Activated naive CD4-positive, alpha-beta T cell treated with Interleukin-2 at 50 U/mL for 16 hours (primary cell): ENCODE measurements around the gene EPSTI1.
A peak's percentile ranks its signal among the peaks of the same experiment; 100 is the strongest.
"Not testable (repeated sequence)": the region's sequence is repeated elsewhere in the genome, so short reads cannot be mapped to it uniquely, and the experiment has no call there.

ENCODE experiments used
- DNase-seq: peaks from one replicate; pipeline ENCODE4 v3.0.0-alpha.2; 2020

The EPSTI1 gene

DNA sequence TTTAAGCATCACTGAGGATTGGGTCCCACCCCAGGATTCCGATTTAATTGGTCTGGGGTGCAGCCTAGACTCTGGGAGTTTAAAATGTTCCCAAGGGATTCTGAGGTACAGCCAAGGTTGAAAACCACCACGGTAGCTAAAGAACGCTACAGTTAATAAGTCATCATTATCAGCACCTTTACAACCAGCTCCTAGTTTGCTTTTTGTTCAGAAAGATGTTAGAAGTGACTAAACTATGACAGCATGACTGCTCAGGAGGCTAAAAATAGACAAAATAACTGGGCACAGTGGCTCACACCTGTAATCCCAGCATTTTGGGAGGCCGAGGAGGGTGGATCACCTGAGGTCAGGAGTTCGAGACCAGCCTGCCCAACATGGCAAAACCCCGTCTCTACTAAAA, 11.7 kb upstream of the EPSTI1 start:
- no peak for DNase-seq

DNA sequence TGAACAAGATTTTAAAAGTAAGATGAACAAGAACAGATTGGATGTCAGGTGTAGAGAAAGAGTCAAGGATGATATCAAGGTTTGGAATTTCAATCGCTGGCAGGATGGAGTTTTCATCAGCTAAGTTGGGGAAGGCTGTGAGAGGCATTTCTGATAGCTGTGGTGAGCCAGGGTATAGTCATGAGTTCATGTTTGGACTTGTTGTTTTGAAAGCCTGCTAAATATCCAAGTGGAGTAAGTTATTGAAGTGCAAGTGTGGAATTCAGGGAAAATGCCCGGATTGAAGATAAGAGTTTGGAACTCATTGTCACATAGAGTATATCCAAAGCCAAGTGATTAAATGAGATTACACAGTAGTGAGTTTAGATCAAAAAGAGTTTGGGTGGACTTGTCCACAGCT, 11.0 kb upstream of the EPSTI1 start:
- no peak for DNase-seq

DNA sequence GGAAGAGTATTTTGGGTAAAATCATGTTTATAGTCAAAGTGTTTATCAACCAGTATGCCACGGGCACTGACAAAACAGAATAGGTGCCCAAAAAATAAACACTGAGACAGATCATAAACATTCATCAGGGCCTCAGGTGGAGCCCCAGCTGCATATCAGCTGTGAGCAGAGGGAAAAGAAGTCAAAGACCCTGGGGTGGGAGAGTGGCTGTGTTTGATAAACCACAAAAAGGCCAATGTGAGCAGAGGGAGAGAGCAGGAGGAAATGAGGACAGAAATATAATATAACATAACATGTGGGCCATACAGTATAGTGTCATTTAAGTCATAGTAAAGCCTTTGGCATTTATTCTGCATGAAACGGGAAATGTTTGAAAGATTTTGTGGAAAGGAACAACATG, 10.0 kb upstream of the EPSTI1 start:
- DNase-seq: no peak

DNA sequence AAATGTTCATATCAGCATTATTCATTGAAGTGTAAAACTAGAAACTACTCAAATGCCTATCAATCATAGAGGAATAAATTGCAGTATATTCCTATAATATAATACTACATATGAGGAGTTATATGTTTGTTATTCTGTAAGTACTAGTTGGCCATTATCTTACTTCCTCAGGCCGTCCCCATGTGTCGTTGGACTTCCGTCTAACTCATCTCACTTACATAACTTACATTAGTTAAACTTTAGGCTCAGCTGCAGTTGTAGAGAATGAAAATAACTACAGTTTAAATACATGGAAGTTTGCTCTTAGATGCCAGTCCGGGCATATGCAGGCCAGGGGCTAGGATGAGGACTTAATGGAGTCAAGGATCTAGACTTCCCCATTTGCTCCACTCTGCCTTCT, 8.6 kb upstream of the EPSTI1 start:
- DNase-seq: no peak

DNA sequence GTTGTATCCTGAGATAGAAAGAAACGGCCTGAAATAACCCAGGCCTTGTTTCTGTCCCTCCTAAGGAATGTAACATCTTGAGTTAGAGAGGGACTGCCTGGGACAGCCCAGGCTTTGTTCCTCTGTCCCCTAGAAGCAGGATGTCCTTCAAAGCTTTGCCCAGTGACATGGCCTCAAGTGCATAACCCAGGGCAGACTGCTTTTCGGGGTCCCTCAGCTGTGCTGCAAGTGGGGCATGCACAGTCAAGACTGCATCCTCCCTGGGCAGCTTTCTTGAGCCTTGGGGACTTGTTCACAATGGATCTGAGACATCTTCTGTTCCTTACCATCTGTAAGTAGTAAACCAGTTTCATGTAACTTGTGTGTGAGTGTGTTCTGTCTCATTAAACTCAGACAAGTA, 7.5 kb upstream of the EPSTI1 start:
- no peak for DNase-seq

DNA sequence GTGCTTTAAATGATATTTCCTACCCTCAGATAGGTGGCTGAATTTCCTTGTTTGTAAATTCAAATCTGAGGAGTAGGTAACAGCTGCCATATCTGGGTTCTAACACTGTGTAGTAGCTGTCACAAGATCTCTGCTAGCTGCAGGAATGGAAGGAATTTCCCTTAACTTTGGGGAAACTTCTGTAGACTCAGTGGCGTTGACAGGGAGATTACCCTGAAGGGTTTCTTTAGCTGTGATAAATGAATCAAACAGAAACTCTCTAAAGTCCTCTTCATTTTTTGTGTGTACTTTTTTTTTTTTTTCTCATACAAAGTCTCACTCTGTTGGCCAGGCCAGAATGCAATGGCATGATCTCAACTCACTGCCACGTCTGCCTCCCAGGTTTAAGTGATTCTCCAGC, 5.3 kb upstream of the EPSTI1 start:
- DNase-seq: no peak

DNA sequence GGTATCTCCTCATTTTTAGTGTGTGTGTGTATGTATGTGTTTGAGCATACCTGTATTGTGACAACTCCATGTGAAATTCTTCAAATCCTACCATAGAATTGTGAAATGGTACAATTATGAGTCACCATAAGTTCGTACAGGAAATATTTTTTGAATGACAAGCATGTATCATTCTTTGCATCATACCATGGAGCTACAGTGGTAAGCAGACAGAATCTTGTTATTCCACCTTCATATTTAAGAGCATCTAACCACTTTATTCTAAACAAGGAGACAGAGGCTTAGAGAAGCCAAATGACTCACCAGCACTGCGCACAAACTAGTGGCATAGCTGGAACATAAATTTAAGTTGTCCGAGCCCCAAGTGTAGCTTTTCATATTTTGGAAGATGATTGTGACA, 4.5 kb upstream of the EPSTI1 start:
- no peak for DNase-seq

DNA sequence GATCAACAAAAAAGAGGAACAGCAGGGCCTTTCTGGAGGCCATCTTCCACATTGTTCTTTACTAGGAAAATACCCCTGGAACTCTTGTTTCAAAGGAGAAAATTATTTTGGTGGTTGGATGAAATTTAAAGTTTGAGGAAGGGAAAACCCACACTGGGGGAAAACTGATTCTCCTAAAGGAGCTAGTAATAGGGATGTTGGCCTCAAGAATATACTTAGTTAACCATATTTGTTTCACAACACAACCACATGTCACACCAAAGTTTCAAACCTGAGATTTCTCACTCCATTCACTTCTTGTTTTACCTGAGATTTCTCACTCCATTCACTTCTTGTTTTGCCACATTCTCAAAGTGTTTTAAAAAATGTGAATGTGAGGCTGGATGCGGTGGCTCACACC, 2.8 kb upstream of the EPSTI1 start:
- DNase-seq: no peak

DNA sequence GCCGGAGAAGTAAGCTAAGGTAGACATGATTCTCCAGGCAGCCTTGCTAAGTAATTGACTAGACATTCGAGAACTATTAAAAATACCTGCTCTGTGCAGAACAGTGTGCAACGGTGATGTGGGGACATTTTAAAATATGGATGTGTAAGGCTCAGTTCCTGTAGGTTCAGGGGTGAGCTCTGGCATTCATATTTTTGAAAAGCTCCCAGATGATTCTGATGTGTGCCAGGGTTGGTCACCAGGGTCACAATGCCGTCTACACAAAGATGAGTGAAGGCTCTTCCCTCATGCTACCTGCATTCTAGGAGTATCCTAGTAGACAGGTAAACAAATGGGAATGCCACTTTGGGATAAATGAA, 702 bp upstream of the EPSTI1 start:
- DNase-seq: no peak

DNA sequence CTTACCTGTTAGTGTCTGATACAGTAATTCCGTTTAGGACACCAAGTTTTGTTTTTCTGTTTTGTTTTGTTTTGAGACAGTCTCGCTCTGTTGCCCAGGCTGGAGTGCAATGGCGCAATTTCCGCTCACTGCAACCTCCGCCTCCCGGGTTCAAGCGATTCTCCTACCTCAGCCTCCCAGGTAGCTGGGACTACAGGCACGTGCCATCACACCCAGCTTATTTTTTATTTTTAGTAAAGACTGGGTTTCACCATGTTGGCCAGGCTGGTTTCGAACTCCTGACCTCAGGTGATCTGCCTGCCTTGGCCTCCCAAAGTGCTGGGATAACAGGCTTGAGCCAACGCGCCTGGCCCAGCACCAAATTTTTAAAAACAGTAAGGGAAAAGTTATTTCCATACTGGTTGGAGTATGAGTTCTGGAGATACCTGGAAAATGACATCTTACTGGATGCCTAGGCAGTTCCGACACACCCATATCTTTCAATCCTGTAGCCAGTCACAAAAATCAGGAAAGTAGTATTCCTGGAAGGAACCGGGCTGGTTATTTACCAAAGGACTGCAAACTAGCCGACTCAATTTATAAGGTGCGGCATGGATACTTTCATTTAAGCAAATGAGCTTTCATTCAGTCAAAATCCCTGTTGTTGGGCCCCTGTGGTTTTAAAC, 676 bp downstream of the EPSTI1 start:
- DNase-seq: not testable (repeated sequence)

DNA sequence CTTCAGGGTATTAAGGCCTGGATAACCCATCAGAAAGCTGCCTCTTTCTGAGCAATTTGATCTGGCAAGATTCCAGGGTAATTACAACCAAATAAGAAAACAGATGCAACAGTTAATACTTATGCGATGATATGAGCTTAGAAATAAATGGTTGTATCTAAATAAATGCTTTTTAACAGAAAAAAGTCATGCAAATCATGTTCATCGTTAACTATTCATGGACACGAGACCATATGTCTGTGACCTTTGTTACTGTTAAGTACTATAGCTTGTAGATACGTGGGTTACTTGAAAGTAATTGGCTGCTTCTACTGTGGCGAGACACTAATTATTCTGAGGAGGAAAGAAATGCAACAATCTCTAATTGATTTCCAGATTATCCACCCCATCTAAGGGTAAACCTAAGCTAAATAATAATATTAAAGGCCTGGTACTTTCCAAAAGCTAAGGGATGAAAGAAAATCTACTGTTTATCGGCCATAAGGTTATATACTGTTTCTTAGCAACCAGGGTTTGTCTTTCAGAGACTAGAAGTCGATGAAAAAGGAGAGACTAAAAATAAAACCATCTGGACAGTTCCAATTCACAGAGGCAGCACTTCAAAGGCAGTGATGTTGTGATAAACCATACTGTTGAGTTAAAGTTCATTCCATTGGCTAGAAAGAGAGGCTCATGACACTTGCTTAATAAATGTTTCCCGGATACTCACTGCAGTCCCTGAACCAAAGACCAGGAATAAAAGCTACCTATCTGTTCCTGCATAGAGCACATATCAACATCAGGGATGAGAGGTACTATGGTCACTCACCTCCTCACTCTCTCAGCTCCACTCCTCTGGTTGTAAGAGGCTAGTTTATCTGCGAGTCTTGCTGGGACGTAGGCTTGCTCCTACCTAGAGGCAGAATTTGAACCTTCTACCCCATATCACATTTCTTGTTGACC, 1.5 kb downstream of the EPSTI1 start:
- DNase-seq: no peak

DNA sequence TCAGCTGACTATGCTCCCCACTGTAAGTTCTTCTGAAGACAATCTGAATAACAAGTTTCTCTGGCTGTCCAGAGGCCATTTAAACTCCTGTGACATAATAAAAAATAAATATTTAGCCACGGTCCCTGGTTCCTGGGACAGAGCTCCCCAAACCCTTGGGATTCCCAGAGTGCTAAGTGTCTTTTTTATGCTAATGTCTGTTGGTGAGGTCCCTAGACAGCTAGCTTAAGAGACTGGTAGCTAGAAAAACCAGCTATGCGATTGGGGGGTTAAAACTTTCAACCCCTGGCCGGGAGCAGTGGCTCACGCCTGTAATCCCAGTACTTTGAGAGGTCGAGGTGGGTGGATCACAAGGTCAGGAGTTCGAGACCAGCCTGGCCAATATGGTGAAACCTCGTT, 5.9 kb downstream of the EPSTI1 start:
- DNase-seq: no peak

DNA sequence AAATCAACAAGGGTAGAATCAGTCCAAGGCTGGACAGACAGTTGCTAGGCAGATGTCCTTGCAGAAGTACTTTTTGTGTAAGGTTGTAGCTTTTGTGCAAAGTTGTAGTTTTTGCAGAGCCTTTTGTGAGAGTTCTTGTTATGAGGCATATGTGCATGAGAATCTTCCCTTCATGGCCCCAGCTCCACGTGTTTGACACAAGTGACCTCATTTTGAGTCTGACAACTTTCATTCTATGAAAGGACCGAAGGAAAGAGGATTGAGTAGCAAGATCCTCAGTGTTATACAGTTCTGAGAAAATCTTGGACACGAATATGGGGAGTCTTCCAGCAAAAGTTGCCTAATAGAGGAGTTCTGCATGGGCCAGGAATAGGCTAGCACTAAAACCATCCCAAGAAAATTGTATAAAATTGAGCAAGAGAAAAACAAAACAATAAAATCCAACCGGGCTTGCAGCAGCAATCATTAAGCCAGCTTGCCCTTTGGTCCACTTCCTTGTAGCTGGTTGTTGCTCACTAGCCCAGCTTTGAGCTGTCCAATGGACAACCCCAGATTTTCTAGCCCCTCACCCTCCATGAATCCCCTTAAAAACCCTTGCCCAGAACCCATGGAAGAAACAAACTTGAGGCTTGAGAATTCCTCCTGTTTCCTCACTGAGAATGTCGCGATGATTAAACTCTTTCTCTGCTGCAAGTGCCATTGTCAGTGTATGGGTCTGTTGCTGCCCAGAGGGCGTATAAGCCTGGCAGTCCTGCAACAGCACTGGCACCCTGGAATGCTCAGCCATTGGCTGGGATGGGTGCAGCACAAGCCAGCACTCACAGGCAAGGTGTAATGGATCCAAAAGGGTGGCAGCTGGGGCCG, 6.5 kb downstream of the EPSTI1 start:
- no peak for DNase-seq

DNA sequence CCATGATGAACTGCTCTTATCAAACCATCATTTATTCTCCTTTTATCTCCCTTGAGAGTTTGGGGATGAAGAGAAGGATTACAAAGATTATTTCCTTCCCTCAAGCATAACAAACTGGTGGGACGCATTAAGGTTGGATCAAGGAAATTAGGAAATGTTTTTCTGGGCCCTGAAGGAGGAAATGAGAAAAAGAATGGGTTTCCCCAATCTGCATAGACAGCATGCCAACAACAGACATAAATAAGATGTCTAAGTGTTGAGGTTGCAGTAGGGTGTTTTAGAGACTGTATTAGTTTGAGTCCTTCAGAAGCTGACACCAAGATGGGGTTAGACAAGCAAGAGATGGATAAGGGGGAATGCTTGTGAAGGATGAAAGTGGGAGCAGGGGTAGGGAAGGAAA, 7.3 kb downstream of the EPSTI1 start:
- DNase-seq: no peak

DNA sequence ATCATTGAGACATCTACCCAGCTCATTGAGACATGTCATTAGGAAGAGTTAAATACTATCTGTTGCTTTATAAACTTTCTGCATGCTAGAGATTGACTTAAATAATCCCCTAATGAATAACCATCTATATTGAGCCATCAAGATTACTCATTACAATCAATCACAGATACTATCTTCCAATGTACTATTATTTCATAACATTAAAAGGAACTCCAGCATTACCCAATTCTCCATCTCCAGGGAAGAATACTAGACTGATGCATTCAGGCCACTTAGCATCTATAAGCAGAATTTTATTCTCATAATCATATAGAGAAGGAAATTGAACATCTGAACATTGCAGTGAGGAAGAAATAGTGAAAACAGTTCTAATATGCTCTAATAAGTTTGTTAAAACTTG, 8.0 kb downstream of the EPSTI1 start:
- DNase-seq: no peak

DNA sequence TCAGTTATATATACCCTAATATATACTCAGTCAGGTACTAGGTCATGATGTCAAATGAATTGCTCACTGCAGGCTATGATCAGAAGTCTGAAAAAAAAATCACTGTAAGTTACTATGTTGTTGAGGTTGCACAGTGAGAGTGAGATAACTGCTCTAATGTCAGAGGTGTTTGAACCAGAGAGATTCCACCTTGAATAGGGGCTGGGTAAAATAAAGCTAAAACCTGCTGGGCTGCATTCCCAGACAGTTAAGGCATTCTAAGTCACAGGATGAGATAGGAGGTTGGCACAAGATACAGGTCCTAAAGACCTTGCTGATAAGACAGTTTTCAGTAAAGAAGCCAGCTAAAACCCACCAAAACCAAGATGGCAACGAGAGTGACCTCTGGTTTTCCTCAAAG, 10.2 kb downstream of the EPSTI1 start:
- DNase-seq: no peak

DNA sequence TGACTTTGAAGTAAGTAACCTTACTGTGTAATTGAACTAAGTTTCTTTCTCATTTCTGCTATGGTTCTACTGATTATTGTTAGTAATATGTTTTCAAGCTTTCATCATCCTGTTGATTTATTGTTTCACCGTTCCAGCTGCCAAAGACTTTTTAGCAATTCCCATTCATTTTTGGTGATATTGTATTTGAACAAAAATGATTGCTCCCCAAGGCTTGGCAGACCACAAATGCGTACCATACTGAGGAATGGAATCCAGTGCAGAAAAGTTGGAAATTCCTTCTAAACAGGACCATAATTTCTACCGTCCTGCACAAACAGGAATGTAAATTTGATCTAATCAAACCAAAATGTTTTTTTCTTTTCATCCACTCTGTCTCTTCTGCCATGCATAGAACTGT, 10.7 kb downstream of the EPSTI1 start:
- DNase-seq: no peak

DNA sequence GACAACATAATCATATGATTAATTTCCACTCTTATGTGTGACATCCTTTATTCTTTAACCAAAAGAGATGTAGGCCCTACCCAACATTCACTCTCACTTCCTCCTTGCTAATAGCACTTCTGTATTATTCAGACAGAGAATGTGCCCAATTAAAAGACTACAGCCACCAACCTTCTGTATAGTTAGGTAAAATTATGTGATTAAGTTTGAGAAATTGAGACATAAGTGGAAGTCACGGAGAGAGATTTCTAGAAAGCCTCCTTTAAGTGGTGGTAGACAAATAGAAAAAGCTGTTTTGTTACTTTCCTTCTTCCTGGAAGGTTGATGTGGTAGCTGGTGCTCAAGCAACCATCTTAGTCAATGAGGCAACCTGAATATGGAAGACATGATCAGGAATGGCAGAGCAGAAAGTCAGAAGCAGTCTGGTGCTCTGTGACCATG, 14.8 kb downstream of the EPSTI1 start:
- DNase-seq: no peak

DNA sequence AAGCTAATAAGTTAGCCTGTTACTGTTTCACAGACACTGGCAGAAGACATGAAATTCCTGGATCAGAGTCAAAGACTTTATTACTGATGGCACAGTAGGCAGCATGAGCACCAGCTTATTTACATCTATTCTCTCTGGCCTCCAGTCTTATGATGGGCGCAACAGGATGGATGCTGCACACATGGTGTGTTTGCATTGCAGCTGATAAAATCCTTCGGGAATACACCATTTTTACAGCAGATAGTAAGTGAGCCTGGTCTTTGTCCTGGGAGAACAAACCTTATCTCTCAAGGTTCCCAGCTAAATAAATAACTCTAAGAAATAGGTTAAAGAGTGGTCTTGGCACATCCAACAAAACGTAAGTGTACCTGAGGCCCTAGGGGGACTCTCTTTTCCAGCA, 16.0 kb downstream of the EPSTI1 start:
- no peak for DNase-seq

DNA sequence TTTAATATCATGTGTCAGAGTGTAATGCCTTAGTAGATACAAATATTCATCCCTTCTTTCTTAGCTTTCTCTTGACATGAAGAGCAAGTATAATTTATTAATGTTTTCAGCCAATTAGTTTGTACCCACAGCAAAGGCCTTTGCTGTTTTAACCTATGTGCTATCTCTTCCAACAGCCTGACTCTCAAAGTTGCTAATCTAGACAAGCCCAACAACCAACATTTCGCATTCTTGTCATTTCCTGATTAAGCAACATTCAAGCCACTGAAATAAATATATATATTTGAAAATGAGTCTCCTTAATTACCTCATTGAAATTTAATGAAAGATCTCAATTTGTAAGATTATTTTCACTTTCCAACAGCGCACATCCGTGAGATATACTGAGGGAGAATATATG, 18.5 kb downstream of the EPSTI1 start:
- no peak for DNase-seq

DNA sequence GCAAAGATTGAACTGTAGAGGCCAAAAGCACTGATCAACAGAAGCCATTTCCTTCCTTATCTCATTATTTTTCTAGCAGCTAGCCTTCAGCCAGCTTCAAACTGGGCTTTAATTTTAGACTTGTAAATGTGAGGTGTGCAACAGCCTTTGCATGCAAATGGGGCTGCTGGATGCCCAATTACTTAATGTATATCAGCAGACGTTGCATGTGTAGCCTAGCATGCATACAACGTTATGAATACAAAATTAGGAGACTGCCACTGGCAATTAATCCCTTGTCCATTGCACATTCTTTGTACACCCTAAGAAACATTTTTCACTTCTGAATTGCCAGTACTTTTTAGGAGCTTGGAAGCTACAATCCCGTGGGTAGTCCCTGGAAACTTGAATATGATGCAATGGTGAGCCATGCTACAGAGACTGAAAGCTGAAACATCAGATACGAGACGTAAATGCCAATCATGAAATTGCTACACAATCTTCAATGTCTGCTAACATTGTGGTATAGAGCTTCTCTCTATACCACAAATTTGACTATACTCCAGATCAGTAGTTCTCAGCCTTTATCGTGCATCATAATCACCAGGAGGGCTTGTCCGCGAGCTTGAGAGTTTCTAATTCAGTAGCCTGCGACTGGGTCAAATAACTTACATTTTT, 20.2 kb downstream of the EPSTI1 start:
- DNase-seq: no peak

DNA sequence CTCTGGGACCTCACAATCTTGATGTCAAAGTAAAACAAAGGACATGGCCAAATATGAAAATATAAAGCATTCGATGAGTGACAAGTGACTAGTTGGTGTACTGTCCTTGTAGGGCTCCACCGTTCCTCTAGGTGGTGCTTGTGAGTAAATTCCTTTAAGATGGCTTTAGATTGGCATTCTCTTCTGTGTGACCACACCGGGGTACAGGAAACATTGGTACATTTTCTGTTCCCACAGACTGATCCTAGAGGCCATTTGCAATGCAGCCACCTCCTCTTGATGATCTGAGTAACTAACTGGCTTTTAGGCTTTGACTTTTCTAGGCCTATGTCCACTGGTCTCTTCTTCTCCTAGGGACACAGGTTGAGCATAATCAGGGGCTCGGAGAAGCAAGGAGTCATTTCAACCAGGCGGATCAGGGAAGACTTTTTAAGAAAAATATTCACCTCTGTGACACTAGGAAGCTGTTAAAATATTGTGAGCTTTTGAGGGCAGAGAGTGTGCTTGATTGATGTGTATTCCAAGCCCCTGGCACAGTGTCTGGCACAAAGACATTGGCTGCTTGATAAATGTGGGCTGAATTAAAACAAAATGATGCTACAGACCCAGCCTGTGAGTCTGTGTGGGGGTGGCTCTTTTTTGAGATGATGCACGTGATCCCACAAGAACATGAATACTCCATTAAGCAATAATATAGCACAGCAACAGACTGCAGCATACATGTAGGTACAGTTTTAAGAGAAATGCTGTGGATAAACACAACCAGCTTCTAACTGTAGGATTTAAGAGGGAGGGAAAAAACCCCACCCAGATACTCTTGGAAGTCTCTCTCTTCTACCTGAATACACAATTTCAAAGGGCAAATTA, 21.0 kb downstream of the EPSTI1 start:
- peak; percentile 42 for DNase-seq
